Endometrial microvascular endothelial cells (primary cell): ENCODE measurements around the gene TMEM209. TPM values are rescaled to one million over a fixed set of nuclear protein-coding genes. Genes with fewer than 3 reads are reported as not detected.
"Not testable (repeated sequence)": the region's sequence is repeated elsewhere in the genome, so short reads cannot be mapped to it uniquely, and the experiment has no call there.

Experiments
- in situ Hi-C: cut with HindIII; loops from 2 replicates; pipeline ENCODE4 v1.10.0; 2017; ENCODE audit warnings: low sequenced_read_pairs, low pct_unique_long_range_greater_than_20kb; ENCODE audit errors: inconsistent ontology term
- total RNA-seq: library from RNA; depleted of rRNA; stranded (reverse); fragments of >200 nt; gene quantifications from one replicate; pipeline ENCODE4 v1.2.3, GENCODE V29; 2015; ENCODE audit errors: inconsistent ontology term

The TMEM209 gene
- 11.1 TPM for total RNA-seq

DNA sequence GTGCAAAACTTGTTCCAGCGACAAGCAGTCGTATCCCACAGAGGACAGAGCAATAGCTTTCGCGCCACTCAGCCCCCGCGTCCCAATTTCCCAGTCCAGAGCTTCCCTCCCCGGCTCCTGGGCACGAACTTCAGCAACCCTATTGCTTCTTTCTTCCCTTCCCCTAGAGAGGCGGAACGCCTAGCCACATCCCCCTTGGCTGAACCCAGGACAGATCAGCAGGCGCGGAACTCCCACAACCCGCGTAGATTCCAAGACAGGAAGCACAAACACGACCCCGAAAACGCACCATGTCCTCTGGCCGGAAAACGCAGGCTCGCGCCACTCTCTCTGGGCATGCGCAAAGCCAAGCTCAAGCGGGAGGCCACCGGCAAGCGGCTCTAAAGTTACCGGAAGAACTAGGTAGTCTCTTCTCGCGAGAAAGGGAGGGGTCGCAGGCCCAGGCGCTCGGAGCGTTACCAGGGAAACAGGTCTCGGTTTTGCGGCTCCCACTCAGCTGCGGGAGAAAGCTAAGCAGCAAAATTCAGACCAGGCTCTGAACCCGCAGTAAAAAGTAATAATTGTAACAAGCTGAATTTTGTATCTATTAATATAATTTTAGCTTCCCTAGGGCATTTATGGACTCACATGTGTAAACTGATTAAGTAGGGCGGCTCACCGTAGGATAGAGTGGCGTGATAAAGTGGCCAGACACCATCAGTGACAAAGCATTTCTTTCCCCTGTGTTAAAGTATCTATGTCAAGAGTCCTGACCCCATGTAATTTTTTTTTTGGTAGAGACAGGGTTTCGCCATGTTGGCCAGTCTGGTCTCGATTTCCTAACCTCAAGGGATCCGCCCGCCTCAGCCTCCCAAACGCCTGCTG is at the start of gene TMEM209:
TMEM209 (minus strand) TSS at position 323 of the 864 bp plus-strand sequence; CDS start at position 292, 31 bp downstream.
- in situ Hi-C loops = no loop called here

DNA sequence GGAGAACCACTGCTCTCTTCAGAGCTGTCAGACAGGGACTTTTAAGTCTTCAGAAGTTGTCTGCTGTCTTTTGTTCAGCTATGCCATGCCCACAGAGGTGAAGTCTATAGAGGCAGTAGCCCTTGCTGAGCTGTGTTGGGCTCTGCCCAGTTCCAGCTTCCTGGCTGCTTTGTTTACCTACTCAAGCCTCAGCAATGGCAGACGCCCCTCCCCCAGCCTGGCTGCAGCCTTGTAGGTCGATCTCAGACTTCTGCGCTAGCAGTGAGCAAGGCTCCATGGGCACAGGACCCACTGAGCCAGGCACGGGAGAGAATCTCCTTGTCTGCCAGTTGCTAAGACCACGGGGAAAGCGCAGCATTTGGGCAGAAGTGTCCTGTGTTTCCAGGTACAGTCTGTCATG is 49.3 kb upstream of the TMEM209 start:
- in situ Hi-C loops = no loop called here

DNA sequence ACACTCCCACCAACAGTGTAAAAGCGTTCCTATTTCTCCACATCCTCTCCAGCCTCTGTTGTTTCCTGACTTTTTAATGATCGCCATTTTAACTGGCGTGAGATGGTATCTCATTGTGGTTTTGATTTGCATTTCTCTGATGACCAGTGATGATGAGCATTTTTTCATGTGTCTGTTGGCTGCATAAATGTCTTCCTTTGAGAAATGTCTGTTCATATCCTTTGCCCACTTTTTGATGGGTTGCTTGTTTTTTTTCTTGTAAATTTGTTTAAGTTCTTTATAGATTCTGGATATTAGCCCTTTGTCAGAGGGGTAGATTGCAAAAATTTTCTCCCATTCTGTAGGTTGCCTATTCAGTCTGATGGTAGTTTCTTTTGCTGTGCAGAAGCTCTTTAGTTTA is 44.4 kb upstream of the TMEM209 start:
- in situ Hi-C loops = not testable (repeated sequence)

DNA sequence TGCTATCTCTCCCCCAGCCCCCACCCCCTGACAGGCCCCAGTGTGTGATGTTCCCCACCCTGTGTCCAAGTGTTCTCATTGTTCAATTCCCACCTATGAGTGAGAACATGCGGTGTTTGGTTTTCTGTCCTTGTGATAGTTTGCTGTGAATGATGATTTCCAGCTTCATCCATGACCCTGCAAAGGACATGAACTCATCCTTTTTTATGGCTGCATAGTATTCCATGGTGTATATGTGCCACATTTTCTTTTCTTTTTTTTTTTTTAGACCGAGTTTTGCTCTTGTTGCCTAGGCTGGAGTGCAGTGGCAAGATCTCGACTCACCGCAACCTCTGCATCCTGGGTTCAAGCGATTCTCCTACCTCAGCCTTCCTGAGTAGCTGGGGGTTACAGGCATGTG is 43.6 kb upstream of the TMEM209 start:
- in situ Hi-C loops = not testable (repeated sequence)

DNA sequence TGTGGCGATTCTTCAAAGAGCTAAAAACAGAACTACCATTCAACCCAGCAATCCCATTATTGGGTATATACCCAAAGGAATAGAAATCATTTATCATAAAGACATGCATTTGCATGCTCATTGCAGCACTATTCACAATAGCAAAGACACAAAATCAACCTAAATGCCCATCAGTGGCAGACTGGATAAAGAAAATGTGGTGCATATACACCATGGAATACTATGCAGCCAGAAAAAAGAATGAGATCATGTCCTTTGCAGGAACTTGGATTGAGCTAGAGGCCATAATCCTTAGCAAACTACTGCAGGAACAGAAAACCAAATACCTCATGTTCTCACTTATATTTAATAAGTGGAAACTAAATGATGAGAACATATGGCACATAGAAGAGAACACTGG is 41.3 kb upstream of the TMEM209 start:
- in situ Hi-C loops = not testable (repeated sequence)

DNA sequence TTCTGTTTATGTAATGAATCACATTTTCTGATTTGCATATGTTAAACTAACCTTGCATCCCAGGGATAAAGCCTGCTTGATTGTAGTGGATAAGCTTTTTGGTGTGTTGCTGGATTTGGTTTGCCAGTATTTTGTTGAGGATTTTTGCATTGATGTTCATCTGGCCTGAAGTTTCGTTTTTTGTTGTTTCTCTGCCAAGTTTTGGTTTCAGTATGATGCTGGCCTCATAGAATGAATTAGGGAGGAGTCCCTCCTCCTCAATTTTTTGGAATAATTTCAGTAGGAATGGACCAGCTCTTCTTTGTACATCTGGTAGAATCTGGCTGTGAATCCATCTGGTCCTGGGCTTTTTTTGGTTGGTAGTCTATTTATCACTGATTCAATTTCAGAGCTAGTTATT is 38.3 kb upstream of the TMEM209 start:
- in situ Hi-C loops = not testable (repeated sequence)

DNA sequence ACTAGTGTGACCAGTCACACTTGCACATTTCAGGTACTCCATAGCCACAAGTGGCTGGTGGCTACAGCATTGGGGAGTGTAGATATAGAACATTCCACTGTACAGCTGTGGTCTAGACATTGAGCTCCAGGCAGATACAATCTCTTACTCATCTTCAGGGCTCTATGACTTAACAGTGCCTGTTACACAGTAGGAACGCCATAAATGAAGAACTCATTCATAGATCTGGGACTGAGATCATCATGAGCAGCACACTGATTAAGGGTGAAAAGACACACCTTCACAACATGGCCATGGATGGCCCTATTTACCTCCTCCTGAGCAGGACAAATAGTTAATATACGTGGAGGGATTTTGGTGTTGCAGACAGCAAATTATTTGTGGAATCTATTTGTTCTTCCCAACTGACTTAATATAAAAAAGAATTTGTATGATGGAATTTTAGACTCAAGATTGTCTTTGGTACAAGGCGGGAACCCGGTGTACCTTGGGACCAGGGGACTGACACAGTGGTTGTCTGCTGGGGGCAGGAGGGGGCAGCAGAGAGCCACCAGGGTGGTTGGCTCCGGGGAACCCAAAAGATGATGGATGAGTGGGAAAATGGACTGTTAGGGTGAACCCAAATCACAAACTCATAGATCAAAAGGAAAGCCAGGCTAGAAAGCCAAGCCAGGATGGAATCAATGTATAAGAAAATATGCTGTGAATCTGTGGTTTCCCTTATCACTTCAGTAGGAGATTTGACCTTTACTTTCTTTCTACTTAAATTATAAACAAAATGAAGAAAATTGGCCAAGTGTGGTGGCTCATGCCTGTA is 37.2 kb upstream of the TMEM209 start:
- in situ Hi-C loops = no loop called here

DNA sequence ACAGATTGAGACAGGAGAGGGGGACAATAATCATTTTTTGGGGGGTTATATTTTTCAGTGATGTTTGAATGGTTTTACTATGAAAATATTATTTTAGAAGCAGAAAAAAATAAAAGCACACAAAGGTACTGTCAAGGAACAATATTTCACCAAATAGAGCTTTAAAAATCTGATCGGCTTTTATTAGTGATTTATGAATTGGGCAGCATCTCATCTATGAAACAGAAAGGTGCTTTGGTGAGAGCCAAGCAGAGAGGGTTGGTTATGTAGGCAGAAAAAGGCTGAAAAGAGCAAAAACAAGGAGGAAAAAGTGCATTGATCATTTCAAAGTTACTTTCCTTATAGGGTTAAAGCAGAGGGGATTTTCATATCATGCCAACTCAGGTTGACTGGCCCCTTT is 35.0 kb upstream of the TMEM209 start:
- in situ Hi-C loops = no loop called here

DNA sequence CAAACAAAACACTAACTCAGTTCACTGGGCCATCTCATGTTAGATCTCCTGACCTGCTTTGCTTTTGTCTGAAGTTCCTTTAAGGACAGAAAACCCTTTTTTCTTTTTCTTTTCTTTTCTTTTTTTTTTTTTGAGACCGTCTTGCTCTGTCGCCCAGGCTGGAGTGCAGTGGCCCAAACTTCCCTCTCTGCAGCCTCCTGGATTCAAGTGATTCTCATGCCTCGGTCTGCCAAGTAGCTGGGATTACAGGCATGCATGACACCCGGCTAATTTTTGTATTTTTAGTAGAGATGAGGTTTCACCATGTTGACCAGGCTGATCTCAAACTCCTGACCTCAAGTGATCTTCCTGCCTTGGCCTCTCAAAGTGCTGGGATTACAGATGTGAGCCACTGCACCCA is 31.2 kb upstream of the TMEM209 start:
- in situ Hi-C loops = not testable (repeated sequence)

DNA sequence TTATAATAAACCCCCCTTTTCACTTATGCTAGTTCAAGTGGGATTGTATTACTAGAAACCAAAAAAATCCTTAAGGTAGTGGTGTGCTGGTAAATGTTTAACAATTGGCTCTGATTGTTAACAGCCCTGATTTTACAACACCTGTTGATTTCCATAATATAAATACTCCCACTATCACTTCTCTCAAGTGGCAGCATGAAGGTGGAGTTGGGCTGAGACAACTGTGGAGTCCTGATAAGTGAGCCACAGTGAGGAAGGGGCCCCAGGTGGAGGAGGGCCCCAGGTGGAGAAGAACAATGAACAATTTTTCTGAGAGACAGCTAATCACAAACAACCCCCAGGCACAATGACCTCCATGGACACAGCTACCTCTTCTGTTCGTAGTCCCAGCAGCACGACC is 28.9 kb upstream of the TMEM209 start:
- in situ Hi-C loops = no loop called here

DNA sequence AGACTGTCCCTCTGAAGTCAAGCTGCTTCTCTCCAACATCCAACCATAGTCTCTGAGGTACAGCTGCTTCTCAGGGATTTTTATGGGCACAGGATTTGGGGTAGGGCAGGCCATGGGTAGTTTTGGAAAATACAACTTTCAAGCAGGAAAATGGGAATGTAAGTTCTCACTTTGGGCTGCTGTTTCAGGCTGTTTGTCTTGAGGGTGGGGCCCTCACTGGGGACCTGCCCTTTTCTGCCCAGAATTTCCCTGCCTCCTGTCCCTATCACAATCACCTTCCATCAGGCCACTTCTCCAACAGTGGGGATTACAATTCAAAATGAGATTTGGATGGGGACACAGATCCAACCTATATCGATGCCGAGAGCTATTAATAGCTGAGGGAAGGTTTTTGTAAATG is 27.0 kb upstream of the TMEM209 start:
- in situ Hi-C loops = no loop called here

DNA sequence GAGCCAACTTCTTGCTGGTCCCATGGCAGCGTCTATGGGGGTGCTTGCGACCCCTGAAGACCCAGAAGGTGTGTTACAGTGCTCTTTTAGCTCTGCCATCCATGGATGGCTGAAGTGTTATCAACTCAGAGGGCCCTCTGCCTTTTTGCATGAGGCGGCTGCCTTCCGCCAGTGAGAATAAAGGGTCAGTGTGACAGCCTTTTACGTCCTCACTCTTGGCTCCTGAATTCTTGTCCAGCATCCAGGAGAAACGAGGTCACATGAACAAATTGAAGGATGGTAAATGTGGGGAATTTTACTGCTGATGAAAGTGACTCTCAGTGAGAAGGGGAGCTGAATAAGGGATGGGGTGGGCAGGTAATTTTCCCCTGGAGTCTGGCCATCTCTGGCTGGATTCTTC is 26.6 kb upstream of the TMEM209 start:
- in situ Hi-C loops = no loop called here

DNA sequence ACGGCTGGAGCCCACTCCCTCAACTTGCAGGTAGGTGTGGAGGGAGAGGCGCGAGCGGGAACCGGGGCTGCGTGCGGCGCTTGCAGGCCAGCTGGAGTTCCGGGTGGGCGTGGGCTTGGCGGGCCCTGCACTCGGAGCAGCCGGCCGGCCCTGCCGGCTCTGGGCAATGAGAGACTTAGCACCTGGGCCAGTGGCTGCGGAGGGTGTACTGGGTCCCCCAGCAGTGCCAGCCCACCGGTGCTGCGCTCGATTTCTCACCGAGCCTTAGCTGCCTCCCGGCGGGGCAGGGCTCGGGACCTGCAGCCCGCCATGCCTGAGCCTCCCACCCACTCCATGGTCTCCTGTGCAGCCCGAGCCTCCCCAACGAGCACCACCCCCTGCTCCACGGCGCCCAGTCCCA is 24.8 kb upstream of the TMEM209 start:
- in situ Hi-C loops = not testable (repeated sequence)

DNA sequence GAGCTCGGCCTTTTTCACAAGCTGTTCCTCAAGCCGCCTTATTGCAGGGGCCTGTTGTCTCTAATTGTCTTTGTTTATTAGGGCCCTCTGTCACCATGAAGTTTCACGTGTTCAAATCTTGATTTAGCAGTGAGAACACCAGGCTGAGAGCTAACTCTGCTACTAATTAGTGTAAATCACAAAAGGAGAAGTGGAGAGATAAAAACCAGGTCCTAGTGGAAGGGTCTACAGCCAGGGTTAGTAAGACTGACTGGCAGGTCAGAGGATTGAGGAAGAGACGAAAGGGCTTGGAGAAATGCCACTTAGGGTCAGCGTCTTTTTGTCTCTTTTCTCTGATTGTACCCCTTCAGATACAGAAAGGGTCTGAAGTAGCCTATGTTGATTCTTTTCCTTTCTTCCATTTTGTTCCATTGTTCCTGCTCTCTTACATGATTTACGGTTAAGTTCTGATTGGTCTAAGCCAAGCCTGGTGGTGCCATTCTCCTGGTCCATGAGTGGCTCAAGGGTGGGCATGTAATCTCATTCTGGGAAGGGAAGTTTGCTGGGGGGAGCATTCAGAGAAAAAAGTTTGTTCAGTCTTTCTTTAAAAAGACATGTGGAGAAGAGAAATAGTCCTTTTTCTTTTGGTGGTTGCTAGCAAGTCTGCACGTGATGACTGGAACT is 23.8 kb upstream of the TMEM209 start:
- in situ Hi-C loops = no loop called here

DNA sequence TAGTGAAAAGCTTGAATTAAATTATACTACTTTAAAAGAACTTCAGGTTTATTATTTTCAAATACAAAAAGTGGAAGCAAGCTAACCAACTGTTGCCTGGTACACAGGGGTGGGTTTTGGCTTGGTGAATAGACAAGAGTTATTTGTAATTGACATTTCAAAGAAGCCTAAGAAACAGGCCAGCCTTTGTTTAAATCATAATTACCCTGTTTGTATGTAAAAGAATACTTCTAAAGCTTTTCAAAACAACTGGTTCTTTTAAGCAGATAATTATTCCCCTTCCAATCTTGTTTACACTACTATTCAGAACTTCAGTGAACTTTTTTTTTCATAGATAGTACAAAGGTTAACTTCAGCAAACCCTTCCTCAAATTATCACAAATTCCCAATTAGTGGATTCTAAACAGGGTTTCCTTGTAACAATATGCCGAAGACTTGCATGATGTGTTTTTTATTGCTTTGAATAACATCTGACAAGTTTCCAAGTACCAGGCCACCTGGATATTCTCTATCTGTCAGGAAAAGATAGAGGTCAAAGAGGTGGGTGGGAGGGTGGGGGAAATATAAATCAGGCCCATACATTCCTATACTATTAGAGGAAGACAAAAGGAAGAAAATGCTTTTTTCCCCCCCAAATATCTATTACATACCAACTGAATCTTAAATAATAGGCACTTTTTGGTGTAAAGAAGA is 22.8 kb upstream of the TMEM209 start:
- in situ Hi-C loops = no loop called here

DNA sequence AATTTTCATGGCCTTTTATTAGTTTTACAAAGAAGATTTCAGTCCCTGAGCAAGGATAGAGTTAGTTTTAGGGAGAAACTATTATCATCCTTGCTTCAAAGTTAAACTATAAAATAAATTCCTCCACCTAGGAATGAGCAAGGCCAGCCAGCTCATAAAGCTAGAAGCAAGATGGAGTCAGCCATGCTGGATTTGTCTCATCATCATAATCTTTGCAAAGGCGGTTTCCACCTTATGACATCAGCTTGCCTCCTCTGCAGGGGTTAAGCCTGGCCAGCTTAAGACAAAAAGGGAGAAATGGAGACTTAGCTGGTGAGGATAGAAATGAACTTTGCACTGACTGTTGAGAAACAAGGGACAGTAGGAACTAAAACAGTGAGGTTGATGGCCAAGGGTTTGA is 21.1 kb upstream of the TMEM209 start:
- in situ Hi-C loops = no loop called here

DNA sequence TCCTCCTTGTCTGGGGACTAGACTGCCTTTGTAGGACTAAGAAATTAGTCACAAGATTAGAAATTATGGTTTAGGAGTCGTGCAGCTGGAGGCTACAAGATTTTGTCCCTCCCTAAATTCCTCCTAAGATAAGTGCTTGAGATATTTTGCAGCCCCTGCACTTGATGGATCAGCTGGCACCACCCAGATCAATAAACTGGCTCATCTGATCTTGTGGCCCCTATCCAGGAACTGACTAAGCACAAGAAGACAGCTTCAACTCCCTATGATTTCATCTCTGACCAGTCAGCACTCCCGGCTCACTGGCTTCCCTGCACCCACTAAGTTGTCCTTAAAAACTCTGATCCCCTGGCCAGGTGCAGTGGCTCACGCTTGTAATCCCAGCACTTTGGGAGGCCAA is 19.7 kb upstream of the TMEM209 start:
- in situ Hi-C loops = not testable (repeated sequence)

DNA sequence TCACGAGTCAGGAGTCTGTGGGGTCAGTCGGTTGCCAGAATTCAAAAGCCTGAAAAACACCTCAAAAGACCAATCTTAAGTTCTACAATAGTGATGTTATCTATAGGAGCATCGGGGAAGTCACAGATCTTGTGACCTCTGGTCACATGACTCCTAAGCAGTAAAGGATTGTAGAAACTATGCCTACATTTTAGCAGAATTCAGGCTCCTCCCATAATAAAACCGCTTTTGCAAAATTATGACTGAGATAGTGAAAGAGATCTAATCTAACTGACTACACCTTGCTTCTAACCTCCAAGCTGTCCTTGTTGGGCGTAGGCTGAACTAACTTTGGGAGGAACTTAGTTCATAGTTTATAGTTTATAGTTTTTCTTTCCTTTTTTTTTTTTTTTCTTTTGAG is 19.0 kb upstream of the TMEM209 start:
- in situ Hi-C loops = no loop called here

DNA sequence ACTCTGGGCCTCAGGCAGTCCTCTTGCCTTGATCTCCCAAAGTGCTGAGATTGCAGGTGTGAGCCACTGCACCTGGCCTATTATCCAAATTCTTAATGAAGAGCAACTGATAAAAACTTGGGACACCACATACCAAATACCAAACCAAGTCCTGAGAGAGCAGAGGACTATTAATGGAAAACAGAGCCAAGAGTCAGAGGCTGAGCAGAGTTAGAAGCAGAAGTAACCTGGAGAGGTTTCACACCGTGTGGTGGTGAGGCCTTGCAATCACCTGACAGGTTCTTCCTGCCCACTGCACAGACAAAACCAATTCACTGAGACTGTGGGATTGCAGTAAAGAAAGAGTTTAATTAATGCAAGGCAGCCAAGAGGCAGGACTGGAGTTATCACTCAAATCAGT is 18.4 kb upstream of the TMEM209 start:
- in situ Hi-C loops = no loop called here
